ENCODE data around the gene IL17RB.

The IL17RB gene, protein sequence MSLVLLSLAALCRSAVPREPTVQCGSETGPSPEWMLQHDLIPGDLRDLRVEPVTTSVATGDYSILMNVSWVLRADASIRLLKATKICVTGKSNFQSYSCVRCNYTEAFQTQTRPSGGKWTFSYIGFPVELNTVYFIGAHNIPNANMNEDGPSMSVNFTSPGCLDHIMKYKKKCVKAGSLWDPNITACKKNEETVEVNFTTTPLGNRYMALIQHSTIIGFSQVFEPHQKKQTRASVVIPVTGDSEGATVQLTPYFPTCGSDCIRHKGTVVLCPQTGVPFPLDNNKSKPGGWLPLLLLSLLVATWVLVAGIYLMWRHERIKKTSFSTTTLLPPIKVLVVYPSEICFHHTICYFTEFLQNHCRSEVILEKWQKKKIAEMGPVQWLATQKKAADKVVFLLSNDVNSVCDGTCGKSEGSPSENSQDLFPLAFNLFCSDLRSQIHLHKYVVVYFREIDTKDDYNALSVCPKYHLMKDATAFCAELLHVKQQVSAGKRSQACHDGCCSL

DNA sequence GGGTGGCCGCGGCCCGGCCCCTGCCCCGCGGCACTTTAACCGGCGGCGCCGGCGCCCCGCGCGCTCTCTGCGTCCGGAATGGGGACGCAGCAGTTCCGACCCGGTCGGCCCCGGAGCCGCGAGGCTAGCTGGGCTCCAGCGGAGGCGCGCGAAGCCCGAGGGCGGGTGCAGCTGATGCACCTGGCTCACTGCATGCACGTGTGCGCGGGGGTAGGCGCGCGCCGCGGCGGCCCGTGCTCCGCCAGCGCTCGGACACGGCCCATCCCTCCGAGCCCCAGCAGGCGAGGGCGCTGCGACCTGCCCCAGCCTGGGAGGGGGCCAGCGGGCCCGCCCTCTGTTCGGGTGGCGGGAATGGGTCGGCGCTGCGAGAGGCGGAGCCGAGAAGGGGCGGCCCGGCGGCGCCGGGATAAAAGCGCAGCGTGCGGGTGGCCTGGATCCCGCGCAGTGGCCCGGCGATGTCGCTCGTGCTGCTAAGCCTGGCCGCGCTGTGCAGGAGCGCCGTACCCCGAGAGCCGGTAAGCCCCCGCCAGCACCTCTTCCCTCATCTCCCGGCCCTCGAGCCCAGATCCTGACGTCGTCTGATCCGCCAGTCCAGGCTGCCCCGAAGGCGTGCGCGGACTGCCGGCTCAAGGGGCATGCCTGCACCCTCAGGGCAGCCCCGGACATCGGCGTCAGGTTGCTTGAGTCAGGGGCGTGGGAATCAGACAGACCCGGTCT, at the start of gene IL17RB, which contains the start of gene CHDH:
Gene IL17RB, plus strand, starts transcription at position 435 of the 717 bp plus-strand sequence. Its CDS starts 21 bp downstream, at position 456.
Gene CHDH, minus strand, starts transcription at position 286 of the 717 bp plus-strand sequence. CDS start 22,411 bp downstream, outside the sequence.
- peak; percentile 62 to 92 for DNase-seq (ENCODE audit: low read depth in 1 of 2, low spot score in 1 of 2)
- no peak for TF ChIP-seq JUND (IDR thresholded peaks at IDR 0.05; ENCODE audit: low read depth)
- in situ Hi-C loops (cut with HindIII; ENCODE audit: low pct_unique_long_range_greater_than_20kb, low sequenced_read_pairs): no loop called here

DNA sequence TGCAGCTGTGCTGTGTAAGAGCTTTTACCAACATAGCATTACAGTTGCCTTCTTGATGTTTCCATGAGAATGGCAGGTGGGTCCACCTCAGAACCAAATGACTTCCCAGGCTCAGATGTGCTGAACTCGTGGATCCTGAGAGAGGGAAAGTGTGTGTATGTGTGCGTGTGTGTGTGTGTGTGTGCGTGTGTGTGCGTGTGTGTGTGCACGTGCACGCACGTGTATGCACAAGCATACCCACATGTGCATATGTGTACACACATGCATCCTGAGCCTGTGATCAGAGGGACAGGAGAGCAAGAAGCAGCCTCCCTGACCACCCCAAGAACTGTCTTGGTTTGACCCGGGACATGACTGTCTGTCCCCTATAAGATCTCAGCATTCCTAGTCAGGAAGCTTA, 48.2 kb upstream of the IL17RB start:
- in situ Hi-C loops (cut with HindIII; ENCODE audit: low pct_unique_long_range_greater_than_20kb, low sequenced_read_pairs): no loop called here
- DNase-seq (ENCODE audit: low read depth in 1 of 2, low spot score in 1 of 2): no peak
- no peak for TF ChIP-seq JUND (IDR thresholded peaks at IDR 0.05; ENCODE audit: low read depth)

DNA sequence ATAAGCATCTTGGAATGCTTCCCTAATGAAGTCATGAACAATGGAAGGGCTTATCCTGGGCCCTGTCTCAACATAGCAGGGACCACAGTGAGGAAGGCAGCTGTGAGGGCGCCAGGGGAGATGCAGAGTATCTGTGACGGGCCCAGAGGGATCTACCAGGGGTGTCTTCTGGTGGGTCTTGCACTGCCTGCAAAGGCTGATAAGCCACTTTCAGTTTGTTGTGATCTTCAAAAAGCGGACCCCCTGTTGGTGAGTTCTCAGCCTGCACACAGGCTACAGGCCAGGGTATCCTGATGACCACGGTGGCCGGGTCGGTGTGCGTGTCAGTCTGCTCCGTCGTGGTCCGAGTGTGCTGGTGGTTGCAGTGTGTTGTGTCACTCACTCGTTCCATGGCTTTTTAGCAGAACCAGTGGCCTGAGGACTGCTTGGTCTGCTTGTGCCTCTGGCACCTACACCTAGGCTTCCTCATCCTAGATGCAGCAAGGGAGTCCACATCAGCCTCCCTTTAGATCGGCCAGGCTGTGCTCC, 47.0 kb upstream of the IL17RB start:
- TF ChIP-seq JUND (IDR thresholded peaks at IDR 0.05; ENCODE audit: low read depth): no peak
- in situ Hi-C loops (cut with HindIII; ENCODE audit: low pct_unique_long_range_greater_than_20kb, low sequenced_read_pairs): no loop called here
- no peak for DNase-seq (ENCODE audit: low read depth in 1 of 2, low spot score in 1 of 2)

DNA sequence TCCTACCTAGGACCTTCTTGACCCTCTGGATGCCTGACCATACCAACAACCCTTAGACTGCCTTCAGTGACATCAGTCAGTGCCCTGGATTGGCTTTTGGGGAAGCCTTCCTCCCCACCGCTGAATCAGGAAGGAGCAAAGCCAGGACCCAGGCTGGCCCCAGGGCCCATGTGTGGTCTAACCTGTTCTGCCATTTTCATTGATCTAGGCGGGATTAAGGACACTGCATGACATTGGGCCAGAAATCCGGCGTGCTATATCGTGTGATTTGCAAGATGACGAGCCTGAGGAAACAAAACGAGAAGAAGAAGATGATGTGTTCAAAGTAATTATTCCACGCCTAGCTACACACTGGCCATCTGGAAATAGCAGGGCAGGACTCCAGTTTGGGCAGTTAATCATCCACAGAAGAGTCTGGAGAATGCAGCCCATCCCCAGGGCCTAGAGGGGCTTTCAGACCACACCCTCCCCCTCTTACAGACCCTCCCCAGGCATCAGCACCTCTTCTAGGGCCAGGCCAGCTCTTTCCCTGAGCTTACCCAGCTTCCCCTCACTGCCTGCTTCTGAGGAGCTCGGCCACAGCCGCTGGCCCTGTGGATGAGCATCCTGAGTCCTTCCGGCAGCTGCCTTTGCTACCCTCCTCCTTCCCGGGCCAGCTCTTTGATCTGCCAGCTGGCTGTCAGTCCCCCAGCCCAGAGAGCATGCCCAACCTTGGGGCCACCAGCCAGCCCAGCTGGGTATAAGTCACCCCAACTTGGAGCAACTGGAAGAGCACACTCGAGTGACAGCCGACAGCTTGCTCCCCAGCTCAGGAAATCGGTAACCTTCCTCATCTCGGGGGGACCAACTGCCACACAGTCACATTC, 46.1 kb upstream of the IL17RB start:
- DNase-seq (ENCODE audit: low read depth in 1 of 2, low spot score in 1 of 2): peak; percentile 16 to 83
- in situ Hi-C loops (cut with HindIII; ENCODE audit: low pct_unique_long_range_greater_than_20kb, low sequenced_read_pairs): no loop called here
- no peak for TF ChIP-seq JUND (IDR thresholded peaks at IDR 0.05; ENCODE audit: low read depth)

DNA sequence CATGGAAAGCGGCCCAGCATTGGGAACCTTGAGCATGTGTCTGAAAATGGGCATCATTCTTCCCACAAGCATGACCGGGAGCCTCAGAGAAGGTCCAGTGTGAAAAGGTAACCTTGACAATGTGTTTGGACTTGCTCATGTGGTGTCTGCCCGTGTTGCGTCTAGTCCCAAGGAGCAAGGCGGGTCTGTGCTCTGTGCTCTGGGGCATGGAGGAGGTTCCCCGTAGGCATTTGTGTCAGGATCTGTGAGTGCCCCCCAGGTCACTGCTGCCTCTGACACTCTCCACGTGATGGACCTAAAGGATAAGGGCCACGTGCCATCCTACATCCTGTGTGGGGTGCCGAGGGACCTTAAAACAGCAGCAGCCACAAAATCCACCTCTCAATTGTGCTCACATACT, 45.0 kb upstream of the IL17RB start:
- in situ Hi-C loops (cut with HindIII; ENCODE audit: low pct_unique_long_range_greater_than_20kb, low sequenced_read_pairs): no loop called here
- DNase-seq (ENCODE audit: low read depth in 1 of 2, low spot score in 1 of 2): no peak
- no peak for TF ChIP-seq JUND (IDR thresholded peaks at IDR 0.05; ENCODE audit: low read depth)

DNA sequence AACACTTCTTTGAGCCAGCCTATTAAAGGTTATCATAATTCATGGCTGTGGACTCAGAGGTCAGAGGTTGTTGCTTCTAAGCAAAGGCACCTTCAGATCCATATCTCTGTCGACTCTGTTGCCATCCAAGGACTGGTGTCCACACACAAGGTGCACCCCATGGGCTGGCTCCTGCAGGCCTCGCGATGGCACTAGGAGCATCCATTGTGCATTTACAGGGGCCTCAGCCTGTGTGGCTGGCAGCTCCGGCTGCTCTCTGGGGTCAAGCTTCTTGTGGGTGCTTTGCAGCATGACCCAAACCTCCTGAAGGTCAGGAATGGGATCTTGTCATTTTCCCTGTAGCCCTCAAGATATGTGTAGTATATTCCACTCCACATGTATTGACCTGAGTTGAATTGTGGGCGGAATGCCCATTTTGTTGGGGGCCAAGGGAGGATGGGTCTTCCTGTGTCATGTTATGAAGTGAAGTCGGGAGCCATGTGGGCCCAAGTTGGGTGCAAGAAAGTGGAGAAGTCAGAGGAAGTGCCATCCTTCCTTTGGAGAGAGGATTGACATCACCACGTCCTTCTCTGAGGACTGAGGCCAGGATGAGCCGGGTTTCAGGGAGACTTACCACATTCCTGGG, 44.0 kb upstream of the IL17RB start:
- TF ChIP-seq JUND (IDR thresholded peaks at IDR 0.05; ENCODE audit: low read depth): no peak
- DNase-seq (ENCODE audit: low read depth in 1 of 2, low spot score in 1 of 2): no peak
- in situ Hi-C loops (cut with HindIII; ENCODE audit: low pct_unique_long_range_greater_than_20kb, low sequenced_read_pairs): no loop called here

DNA sequence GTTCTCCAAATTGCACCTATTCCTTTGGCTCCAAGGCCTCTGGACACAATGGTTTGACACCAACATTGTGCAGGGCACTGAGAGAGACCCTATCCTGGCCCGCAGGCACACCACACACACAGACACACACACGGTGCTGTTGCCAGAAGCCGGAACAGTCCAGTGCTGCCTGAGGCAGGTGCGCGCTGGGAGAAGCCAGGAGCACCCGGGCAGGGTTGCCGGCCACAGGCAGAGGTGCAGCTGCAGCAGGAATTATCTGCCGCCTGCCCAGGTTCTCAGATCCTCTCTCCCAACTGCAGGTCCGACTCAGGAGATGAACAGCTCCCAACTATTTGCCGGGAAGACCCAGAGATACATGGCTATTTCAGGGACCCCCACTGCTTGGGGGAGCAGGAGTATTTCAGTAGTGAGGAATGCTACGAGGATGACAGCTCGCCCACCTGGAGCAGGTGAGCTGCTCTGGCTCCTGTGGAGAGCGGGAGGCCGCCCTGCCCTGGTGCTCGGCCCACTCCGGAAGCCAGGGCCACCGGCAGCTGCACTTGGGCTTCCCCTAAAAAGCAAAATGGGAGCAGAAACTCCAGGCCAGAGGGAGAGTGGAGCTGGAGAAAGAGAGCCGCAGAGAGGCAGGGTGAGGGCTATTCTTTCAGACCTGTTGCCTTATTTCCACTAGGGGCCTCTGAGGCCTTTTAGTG, 43.1 kb upstream of the IL17RB start:
- TF ChIP-seq JUND (IDR thresholded peaks at IDR 0.05; ENCODE audit: low read depth): no peak
- in situ Hi-C loops (cut with HindIII; ENCODE audit: low pct_unique_long_range_greater_than_20kb, low sequenced_read_pairs): no loop called here
- no peak for DNase-seq (ENCODE audit: low read depth in 1 of 2, low spot score in 1 of 2)

DNA sequence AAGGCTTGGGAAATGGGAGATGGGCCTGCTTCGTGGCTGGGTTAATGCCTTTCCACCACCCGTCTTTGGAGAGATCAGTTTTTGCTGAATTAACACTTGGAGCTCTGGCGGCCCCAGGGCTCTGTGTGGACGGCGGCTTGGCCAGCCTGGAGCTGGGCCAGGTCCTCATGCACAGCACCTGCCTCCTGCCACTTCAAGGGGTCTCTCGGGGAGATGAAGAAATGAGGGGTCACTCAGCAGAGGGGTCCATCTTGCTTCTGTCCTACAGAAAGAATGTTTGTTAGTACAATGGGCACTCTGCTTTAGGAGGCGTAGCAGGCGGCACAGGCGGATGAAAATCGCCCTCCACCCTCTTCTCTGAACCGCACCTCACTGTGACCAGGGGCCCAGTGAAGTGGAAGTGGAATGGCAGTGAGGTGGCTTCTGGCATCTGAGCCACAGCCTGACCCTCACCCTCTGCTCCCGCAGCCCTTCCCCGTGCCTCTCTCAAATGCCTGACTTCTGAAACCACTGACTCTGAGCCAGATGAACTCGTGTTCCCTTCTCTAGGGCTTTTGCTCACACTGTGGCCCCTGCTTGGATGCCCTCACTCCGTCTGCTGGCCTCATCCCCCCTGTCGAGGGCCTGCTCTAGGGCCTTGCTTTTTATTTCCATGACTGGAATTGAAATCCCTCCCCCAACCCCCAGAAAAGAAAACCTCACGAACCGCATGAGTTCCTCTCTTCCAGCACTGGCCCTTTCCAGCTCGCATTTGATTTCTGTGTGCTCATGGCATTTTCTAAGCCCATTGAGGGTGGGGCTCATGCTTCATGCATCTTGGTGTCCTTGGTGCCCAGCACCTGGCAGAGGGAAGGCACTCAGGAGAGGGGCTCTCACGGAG, 42.3 kb upstream of the IL17RB start:
- in situ Hi-C loops (cut with HindIII; ENCODE audit: low pct_unique_long_range_greater_than_20kb, low sequenced_read_pairs): no loop called here
- TF ChIP-seq JUND (IDR thresholded peaks at IDR 0.05; ENCODE audit: low read depth): no peak
- DNase-seq (ENCODE audit: low read depth in 1 of 2, low spot score in 1 of 2): no peak

DNA sequence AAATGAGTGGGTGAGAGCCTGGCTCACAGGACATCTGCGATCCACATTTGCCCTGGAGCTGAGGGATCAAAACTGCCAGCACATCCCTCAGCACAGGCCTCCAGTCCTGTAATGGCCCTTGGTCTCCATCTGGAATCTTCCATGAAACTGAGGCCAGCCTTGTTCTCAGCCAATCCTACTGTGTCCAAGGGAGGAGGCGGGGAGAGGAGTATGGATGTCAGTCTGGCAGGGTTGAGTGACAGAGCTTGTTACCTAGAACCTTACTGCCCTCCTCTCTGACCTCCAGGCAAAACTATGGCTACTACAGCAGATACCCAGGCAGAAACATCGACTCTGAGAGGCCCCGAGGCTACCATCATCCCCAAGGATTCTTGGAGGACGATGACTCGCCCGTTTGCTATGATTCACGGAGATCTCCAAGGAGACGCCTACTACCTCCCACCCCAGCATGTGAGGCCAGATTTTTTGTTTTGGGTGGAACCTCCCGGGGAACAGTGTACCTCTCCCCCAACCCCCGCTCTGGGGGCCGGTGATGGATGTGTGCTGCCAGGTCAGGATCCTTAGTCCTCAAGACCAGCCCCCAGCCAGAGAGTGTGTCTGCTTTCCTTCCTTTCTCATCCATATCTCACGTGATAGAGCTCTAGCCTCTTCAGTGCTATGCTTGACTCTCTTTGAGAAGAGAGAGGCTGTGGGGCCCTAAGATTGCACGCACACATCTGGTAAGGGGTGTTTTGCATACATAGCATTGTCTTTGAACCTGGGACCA, 41.5 kb upstream of the IL17RB start:
- no peak for TF ChIP-seq JUND (IDR thresholded peaks at IDR 0.05; ENCODE audit: low read depth)
- DNase-seq (ENCODE audit: low read depth in 1 of 2, low spot score in 1 of 2): no peak
- in situ Hi-C loops (cut with HindIII; ENCODE audit: low pct_unique_long_range_greater_than_20kb, low sequenced_read_pairs): no loop called here

Data from T47D (cell line).